ENCODE data around the gene CACNB2.

CACNB2 gene

GRCh38 chr10:18476076-18476647 is 335.9 kb downstream of the CACNB2 start:
- no peak for TF ChIP-seq CTCF (IDR thresholded peaks at IDR 0.05)
- H3K36me3 ChIP-seq, result no peaks in the 10 kb centered on the region
- no peaks in the 10 kb centered on the region for H3K27me3 ChIP-seq
- no peaks in the 10 kb centered on the region for H3K4me1 ChIP-seq (ENCODE audit: control insufficient read depth in 1 of 2, insufficient read depth in 1 of 2, low read depth in 1 of 2, low read length in 1 of 2)
- no peak overlapping the region for H3K27ac ChIP-seq
- H3K9me3 ChIP-seq, result no peaks in the 10 kb centered on the region
- H3K4me3 ChIP-seq (ENCODE audit: low read depth in 1 of 2, low read length in 1 of 2), result no peak overlapping the region

- Histone ChIP-seq H3K36me3 (no peaks in the 10 kb centered on the region), H3K27ac (no peak overlapping the region), H3K9me3 (no peaks in the 10 kb centered on the region), H3K4me1 (ENCODE audit: control insufficient read depth in 1 of 2, insufficient read depth in 1 of 2, low read depth in 1 of 2, low read length in 1 of 2) (no peaks in the 10 kb centered on the region), H3K4me3 (ENCODE audit: low read depth in 1 of 2, low read length in 1 of 2) (no peak overlapping the region), H3K27me3 (no peaks in the 10 kb centered on the region)
- no peak for TF ChIP-seq CTCF (IDR thresholded peaks at IDR 0.05)
These were observed 338.1 kb downstream of the CACNB2 start for GRCh38 chr10:18478354-18478753.

GRCh38 chr10:18479502-18479901 is 339.3 kb downstream of the CACNB2 start:
- Histone ChIP-seq H3K9me3 (no peaks in the 10 kb centered on the region), H3K4me1 (ENCODE audit: control insufficient read depth in 1 of 2, insufficient read depth in 1 of 2, low read depth in 1 of 2, low read length in 1 of 2) (no peaks in the 10 kb centered on the region), H3K27me3 (no peaks in the 10 kb centered on the region), H3K36me3 (no peaks in the 10 kb centered on the region), H3K27ac (no peak overlapping the region), H3K4me3 (ENCODE audit: low read depth in 1 of 2, low read length in 1 of 2) (no peak overlapping the region)
- TF ChIP-seq CTCF (IDR thresholded peaks at IDR 0.05), result no peak

GRCh38 chr10:18483516-18484186 is 343.4 kb downstream of the CACNB2 start:
- no peaks in the 10 kb centered on the region for H3K27me3 ChIP-seq
- no peaks in the 10 kb centered on the region for H3K36me3 ChIP-seq
- no peak overlapping the region for H3K27ac ChIP-seq
- no peak overlapping the region for H3K4me3 ChIP-seq (ENCODE audit: low read depth in 1 of 2, low read length in 1 of 2)
- TF ChIP-seq CTCF (IDR thresholded peaks at IDR 0.05), result no peak
- H3K9me3 ChIP-seq, result no peaks in the 10 kb centered on the region
- no peaks in the 10 kb centered on the region for H3K4me1 ChIP-seq (ENCODE audit: control insufficient read depth in 1 of 2, insufficient read depth in 1 of 2, low read depth in 1 of 2, low read length in 1 of 2)

- Histone ChIP-seq H3K4me3 (ENCODE audit: low read depth in 1 of 2, low read length in 1 of 2) (no peak overlapping the region), H3K9me3 (no peaks in the 10 kb centered on the region), H3K36me3 (no peaks in the 10 kb centered on the region), H3K4me1 (ENCODE audit: control insufficient read depth in 1 of 2, insufficient read depth in 1 of 2, low read depth in 1 of 2, low read length in 1 of 2) (no peaks in the 10 kb centered on the region), H3K27ac (no peak overlapping the region), H3K27me3 (no peaks in the 10 kb centered on the region)
- no peak for TF ChIP-seq CTCF (IDR thresholded peaks at IDR 0.05)
These were observed 346.2 kb downstream of the CACNB2 start for GRCh38 chr10:18486438-18486837.
